HepG2 (cell line): ENCODE data around the gene TMEM258. TPM values are rescaled to one million over a fixed set of nuclear protein-coding genes. Genes with fewer than 3 reads are reported as not detected.
A peak's percentile ranks its signal among the peaks of the same experiment; 100 is the strongest.

Experiments used
- ERF ChIP-seq: IDR thresholded peaks from 2 replicates; pipeline ENCODE4 v1.6.1; 2018; ENCODE audit warnings: missing biosample characterization, missing genetic modification reagents
- EZH2 ChIP-seq: conservative IDR thresholded peaks from 2 replicates; pipeline ENCODE4 v1.6.1; 2012; ENCODE audit warnings: mild to moderate bottlenecking, low read depth, low read length, moderate library complexity
- SMC3 ChIP-seq: IDR thresholded peaks from 2 replicates; pipeline ENCODE4 v1.6.1; 2011; ENCODE audit warnings: low read length, improper control_type of control experiment
- SPEN ChIP-seq: sonication (generic); formaldehyde crosslinking; IDR thresholded peaks from 2 replicates; pipeline ENCODE4 v1.5.1; 2020; ENCODE audit warnings: low read depth, mild to moderate bottlenecking, missing genetic modification reagents
- ZBTB8A ChIP-seq: sonication (generic); formaldehyde crosslinking; IDR thresholded peaks from 2 replicates; pipeline ENCODE4 v1.4.0; 2020; ENCODE audit warnings: mild to moderate bottlenecking, low read depth, missing genetic modification reagents, borderline replicate concordance
- ZKSCAN1 ChIP-seq: fragments of 150-350 bp; IDR thresholded peaks from 2 replicates; pipeline ENCODE4 v1.6.1; 2014; ENCODE audit warnings: low read length
- ZNF232 ChIP-seq: sonication (generic); formaldehyde crosslinking; IDR thresholded peaks from 2 replicates; pipeline ENCODE4 v1.4.0; 2020; ENCODE audit warnings: missing genetic modification reagents, borderline replicate concordance
- ZNF343 ChIP-seq: sonication (generic); formaldehyde crosslinking; IDR thresholded peaks from 2 replicates; pipeline ENCODE4 v1.4.0; 2020; ENCODE audit warnings: mild to moderate bottlenecking, missing genetic modification reagents
- ZNF430 ChIP-seq: sonication (generic); formaldehyde crosslinking; IDR thresholded peaks from 2 replicates; pipeline ENCODE4 v1.9.0; 2021; ENCODE audit warnings: mild to moderate bottlenecking, missing genetic modification reagents
- ZNF749 ChIP-seq: sonication (generic); formaldehyde crosslinking; IDR thresholded peaks from 2 replicates; pipeline ENCODE4 v1.8.0; 2022; ENCODE audit warnings: mild to moderate bottlenecking, missing genetic modification reagents, moderate library complexity, borderline replicate concordance
- polyA plus RNA-seq, 8 experiments: library from polyadenylated mRNA; depleted of rRNA in 3 of 8; stranded (reverse) in 7 of 8; unstranded in 1 of 8; fragments of >200 nt; fragmentation: Illumina TruSeq in 4 of 8; extraction: Trizol in 4 of 8; gene quantifications; 2 replicates each; pipeline versions ENCODE4 v1.2.1 to v1.2.3, GENCODE V29; 2011 to 2016; ENCODE audit warnings: low read depth in 4 of 8, missing spikeins in 1 of 8, mixed read lengths in 1 of 8; ENCODE audit not compliant: insufficient read depth in 1 of 8
- total RNA-seq, 5 experiments: library from RNA; depleted of rRNA; stranded (reverse); fragments of >200 nt; fragmentation: Illumina TruSeq; extraction: Trizol; gene quantifications; 2 replicates each; pipeline ENCODE4 v1.2.3, GENCODE V29; 2016; ENCODE audit warnings: low read depth in 1 of 5
- TF ChIP-seq, protein P1 (sequence below): sonication (generic); formaldehyde crosslinking; IDR thresholded peaks from 2 replicates; pipeline ENCODE4 v1.8.1; 2022; ENCODE audit warnings: low read depth, mild to moderate bottlenecking, missing genetic modification reagents
- TF ChIP-seq, protein P2 (sequence below): sonication (generic); formaldehyde crosslinking; IDR thresholded peaks from 2 replicates; pipeline ENCODE4 v1.4.0; 2020; ENCODE audit warnings: missing genetic modification reagents
- TF ChIP-seq, protein P3 (sequence below): sonication (generic); formaldehyde crosslinking; IDR thresholded peaks from 2 replicates; pipeline ENCODE4 v1.5.0; 2020; ENCODE audit warnings: mild to moderate bottlenecking, missing genetic modification reagents, borderline replicate concordance
- TF ChIP-seq, protein P4 (sequence below): sonication (generic); formaldehyde crosslinking; IDR thresholded peaks from 2 replicates; pipeline ENCODE4 v1.5.1; 2020; ENCODE audit warnings: mild to moderate bottlenecking, missing genetic modification reagents, borderline replicate concordance

The TMEM258 gene
- total and polyA plus RNA-seq, 2 of the 13 experiments (the other 11 are each of a cell fraction or from before 2014, with no cell fraction given), result 175 to 424 TPM

DNA sequence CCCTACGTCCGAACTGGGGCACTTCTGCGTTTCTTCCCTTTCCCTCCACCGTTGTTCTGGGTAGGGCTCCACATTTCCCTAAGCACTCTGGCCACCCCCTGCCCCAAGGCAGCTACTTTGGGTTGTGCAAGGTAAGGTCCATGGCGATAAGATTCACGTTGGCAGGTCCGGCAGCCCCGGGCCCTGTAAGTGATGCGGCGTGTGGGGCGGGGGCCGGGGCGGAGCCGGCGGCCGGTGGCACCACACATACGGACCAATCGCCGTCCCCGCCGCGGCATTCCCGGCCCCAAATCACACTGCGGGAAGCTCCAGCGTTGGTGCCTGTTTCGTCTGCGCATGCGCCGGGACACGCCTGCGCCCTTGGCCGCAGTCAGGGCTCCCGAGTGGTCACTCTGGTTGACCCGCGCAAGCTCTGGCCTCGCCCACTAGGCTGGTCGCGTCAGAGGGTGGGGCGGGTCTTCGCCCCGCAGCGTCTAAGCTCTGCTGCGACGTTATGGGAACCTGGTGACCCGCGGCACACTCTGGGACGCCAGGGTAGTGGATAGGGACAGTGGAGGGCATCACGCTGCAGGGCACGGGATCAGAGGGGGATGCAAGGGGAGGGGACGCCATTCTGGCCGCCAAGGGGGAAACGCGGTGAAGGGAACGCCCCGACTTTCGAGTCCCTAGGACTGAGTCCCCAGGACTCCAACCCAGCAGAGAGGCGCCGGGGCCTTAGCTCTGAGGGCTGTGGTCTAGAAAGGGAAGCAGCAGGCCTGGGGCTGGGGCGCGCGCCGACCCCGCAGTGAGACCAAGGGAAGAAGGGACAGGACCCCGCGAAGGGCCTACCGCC is 22.8 kb upstream of the TMEM258 start (continued):
- peak; percentile 47; the same call in 1 of the 2 replicates for TF ChIP-seq SPEN (CRISPR knock-in tag)
- TF ChIP-seq, protein P1, sequence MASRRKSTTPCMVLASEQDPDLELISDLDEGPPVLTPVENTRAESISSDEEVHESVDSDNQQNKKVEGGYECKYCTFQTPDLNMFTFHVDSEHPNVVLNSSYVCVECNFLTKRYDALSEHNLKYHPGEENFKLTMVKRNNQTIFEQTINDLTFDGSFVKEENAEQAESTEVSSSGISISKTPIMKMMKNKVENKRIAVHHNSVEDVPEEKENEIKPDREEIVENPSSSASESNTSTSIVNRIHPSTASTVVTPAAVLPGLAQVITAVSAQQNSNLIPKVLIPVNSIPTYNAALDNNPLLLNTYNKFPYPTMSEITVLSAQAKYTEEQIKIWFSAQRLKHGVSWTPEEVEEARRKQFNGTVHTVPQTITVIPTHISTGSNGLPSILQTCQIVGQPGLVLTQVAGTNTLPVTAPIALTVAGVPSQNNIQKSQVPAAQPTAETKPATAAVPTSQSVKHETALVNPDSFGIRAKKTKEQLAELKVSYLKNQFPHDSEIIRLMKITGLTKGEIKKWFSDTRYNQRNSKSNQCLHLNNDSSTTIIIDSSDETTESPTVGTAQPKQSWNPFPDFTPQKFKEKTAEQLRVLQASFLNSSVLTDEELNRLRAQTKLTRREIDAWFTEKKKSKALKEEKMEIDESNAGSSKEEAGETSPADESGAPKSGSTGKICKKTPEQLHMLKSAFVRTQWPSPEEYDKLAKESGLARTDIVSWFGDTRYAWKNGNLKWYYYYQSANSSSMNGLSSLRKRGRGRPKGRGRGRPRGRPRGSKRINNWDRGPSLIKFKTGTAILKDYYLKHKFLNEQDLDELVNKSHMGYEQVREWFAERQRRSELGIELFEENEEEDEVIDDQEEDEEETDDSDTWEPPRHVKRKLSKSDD (CRISPR knock-in tag), result no peak
- TF ChIP-seq EZH2, result no peak
- no peak; the same call in 1 of the 2 replicates for TF ChIP-seq ZNF232 (CRISPR knock-in tag)
- no peak for TF ChIP-seq SMC3
- TF ChIP-seq, protein P2, sequence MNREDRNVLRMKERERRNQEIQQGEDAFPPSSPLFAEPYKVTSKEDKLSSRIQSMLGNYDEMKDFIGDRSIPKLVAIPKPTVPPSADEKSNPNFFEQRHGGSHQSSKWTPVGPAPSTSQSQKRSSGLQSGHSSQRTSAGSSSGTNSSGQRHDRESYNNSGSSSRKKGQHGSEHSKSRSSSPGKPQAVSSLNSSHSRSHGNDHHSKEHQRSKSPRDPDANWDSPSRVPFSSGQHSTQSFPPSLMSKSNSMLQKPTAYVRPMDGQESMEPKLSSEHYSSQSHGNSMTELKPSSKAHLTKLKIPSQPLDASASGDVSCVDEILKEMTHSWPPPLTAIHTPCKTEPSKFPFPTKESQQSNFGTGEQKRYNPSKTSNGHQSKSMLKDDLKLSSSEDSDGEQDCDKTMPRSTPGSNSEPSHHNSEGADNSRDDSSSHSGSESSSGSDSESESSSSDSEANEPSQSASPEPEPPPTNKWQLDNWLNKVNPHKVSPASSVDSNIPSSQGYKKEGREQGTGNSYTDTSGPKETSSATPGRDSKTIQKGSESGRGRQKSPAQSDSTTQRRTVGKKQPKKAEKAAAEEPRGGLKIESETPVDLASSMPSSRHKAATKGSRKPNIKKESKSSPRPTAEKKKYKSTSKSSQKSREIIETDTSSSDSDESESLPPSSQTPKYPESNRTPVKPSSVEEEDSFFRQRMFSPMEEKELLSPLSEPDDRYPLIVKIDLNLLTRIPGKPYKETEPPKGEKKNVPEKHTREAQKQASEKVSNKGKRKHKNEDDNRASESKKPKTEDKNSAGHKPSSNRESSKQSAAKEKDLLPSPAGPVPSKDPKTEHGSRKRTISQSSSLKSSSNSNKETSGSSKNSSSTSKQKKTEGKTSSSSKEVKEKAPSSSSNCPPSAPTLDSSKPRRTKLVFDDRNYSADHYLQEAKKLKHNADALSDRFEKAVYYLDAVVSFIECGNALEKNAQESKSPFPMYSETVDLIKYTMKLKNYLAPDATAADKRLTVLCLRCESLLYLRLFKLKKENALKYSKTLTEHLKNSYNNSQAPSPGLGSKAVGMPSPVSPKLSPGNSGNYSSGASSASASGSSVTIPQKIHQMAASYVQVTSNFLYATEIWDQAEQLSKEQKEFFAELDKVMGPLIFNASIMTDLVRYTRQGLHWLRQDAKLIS (CRISPR knock-in tag), result no peak
- TF ChIP-seq, protein P3, sequence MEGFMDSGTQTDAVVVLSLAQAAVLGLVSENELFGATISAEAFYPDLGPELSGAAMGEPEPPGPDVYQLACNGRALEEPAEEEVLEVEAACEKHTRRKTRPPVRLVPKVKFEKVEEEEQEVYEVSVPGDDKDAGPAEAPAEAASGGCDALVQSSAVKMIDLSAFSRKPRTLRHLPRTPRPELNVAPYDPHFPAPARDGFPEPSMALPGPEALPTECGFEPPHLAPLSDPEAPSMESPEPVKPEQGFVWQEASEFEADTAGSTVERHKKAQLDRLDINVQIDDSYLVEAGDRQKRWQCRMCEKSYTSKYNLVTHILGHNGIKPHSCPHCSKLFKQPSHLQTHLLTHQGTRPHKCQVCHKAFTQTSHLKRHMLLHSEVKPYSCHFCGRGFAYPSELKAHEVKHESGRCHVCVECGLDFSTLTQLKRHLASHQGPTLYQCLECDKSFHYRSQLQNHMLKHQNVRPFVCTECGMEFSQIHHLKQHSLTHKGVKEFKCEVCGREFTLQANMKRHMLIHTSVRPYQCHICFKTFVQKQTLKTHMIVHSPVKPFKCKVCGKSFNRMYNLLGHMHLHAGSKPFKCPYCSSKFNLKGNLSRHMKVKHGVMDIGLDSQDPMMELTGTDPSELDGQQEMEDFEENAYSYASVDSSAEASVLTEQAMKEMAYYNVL (CRISPR knock-in tag), result peak; percentile 76
- TF ChIP-seq ZNF343 (CRISPR knock-in tag), result 0 out of 2 replicates have a peak, but pooled peaks have one; percentile 20
- TF ChIP-seq, protein P4, sequence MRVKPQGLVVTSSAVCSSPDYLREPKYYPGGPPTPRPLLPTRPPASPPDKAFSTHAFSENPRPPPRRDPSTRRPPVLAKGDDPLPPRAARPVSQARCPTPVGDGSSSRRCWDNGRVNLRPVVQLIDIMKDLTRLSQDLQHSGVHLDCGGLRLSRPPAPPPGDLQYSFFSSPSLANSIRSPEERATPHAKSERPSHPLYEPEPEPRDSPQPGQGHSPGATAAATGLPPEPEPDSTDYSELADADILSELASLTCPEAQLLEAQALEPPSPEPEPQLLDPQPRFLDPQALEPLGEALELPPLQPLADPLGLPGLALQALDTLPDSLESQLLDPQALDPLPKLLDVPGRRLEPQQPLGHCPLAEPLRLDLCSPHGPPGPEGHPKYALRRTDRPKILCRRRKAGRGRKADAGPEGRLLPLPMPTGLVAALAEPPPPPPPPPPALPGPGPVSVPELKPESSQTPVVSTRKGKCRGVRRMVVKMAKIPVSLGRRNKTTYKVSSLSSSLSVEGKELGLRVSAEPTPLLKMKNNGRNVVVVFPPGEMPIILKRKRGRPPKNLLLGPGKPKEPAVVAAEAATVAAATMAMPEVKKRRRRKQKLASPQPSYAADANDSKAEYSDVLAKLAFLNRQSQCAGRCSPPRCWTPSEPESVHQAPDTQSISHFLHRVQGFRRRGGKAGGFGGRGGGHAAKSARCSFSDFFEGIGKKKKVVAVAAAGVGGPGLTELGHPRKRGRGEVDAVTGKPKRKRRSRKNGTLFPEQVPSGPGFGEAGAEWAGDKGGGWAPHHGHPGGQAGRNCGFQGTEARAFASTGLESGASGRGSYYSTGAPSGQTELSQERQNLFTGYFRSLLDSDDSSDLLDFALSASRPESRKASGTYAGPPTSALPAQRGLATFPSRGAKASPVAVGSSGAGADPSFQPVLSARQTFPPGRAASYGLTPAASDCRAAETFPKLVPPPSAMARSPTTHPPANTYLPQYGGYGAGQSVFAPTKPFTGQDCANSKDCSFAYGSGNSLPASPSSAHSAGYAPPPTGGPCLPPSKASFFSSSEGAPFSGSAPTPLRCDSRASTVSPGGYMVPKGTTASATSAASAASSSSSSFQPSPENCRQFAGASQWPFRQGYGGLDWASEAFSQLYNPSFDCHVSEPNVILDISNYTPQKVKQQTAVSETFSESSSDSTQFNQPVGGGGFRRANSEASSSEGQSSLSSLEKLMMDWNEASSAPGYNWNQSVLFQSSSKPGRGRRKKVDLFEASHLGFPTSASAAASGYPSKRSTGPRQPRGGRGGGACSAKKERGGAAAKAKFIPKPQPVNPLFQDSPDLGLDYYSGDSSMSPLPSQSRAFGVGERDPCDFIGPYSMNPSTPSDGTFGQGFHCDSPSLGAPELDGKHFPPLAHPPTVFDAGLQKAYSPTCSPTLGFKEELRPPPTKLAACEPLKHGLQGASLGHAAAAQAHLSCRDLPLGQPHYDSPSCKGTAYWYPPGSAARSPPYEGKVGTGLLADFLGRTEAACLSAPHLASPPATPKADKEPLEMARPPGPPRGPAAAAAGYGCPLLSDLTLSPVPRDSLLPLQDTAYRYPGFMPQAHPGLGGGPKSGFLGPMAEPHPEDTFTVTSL, result no peak
- TF ChIP-seq ZBTB8A (CRISPR knock-in tag), result no peak
- TF ChIP-seq ZNF749, result no peak
- TF ChIP-seq ZNF430, result peak; percentile 80; the same call in 1 of the 2 replicates
- TF ChIP-seq ZKSCAN1, result no peak
- TF ChIP-seq ERF (CRISPR knock-in tag), result no peak
